Stimulated activated CD4-positive, alpha-beta T cell treated with anti-CD3 and anti-CD28 coated beads, TNF-alpha, amount 100 ng/mL, for 1 hour (primary cell): ENCODE data around the gene TRIM2.

Source experiments
- DNase-seq, 3 donors: peaks; one replicate each; pipeline ENCODE4 v3.0.0-alpha.2; 2020; ENCODE audit warnings: low read depth in 3 of 3, low spot score in 1 of 3

TRIM2 gene

DNA sequence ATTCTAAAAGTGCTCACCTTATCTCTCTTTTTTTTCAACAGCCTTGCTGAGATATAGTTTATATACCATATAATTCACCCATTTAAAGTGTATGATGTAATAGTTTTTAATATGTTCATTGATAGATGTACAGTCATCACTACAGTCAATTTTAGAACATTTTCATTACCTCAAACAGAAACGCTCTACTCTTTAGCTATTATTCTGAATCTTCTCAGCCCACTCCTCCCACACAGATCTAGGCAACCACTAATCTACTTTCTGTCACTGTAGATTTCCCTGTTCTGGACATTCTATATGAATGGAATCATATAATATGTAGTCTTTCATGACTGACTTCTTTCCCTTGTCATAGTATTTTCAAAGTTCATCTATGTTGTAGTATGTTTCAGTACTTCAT lies 162.8 kb downstream of the TRIM2 start:
- no peak for DNase-seq

DNA sequence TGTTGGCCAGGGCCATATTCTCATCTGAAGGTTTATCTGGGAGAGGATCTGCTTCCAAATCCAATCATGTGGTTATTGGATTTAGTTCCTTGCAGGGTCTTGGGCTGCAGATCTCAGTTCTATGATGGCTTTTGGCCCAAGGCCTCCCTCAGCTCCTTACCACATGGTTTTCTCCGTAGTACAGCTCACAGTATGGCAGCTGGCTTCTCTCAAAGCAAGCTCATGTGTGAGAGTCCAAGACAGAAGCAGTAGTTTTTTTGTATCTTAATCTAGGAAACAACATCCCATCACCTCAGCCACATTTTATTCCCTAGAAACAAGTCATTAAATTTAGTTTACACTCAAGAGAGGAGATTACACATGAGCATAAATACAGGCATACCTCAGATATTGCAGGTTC lies 164.8 kb downstream of the TRIM2 start:
- no peak for DNase-seq

DNA sequence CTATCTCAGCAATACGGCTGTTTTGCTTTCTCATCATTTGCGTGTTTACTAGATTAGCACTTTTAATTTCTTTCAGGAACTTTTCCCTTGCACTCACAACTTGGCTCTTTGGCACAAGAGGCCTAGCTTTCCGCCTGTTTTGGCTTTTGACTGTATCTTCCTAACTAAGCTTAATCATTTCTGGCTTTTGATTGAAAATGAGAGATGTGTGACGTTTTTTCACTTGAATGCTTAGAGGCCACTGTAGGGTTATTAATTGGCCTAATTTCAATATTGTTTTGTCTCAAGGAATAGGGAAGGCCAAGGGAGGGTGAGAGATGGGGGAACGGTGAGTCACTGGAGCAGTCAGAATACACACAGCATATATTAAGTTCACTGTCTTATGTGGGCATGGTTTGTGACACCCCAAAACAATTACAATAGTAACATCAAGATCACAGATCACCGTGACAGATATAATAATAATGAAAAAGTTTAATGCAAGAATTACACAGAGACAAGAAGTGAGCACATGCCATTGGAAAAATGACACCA lies 167.5 kb downstream of the TRIM2 start:
- no peak for DNase-seq

DNA sequence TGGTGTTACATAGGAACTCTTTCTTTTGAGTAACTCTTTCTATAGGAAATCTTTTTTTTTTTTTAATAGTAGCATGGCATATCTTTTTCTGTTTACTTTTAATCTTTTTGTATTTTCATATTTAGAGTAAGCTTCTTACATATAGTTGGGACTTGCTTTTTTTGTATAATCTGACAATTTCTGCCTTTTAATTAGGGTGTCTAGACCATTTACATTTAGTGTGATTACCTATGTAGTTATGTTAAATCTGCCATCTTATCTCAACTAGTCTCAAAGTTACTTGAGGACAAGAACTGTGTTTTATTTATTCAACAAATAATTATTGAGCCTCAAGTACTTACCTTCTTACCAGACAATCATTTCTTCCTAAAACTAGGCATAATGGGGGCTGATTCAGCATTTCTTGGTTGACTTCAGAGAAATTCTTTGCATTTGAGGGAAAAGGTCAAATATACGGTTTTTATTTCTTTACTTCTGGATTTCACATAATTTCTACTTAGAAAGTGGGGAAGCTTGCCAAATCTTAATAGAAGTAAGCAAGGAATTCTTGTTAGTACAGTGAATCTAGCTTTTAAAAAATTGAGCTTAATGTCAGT lies 168.8 kb downstream of the TRIM2 start:
- no peak for DNase-seq

DNA sequence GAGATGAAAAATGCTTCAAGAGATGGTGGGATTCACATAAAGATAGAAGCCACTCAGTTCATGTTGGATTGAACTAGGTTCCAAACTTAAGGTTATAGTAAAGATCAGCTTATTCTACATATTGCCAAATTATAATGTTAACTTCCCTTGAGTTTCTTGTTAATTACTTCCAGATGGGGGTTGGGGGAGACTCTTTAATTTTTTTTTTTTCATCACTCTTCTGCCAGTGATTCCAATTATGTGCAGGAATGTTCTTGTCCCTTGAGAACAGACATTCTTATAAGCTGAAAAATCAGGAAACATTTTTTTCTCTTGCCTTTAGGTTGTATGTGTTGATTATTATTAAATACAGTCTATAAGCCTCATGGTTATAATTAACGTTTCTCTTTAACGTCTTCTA lies 170.2 kb downstream of the TRIM2 start:
- DNase-seq = no peak

DNA sequence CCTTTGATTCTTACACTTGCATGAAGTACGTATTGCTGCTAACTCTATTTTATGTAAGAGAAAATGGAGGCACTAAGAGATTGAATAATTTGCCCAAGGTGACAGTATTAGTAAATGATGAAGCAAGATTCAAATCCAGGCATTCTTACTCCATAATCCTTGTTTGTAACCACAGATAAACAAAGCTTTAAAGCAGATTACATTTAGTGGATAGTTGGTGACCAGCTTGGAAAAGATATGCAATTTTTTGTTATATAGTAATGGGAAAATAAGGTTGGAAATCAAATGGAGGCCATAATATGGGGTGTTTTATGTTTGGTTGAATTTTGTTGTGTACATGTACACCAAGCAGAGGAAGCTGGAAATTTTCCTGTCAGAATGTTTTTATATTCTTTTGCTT lies 171.1 kb downstream of the TRIM2 start:
- no peak for DNase-seq

DNA sequence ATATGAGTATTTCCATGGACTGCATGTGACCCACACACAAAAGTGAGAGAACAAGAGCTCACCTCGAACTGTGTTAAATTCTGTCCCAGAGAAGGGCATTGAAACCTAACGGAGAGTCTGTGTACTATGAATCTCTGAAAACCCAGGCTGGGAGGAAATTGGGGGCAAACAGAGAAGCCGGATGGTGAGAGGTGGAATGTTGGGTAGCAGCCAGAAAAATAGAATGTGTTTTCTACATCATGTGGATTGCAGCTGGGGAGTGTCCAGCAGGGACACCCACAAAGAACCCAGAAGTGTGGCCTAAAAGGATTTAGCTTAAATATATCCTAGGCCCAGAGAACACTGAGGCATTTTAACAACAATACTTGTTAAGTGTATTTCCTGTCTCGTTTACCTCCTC lies 178.9 kb downstream of the TRIM2 start:
- DNase-seq = no peak

DNA sequence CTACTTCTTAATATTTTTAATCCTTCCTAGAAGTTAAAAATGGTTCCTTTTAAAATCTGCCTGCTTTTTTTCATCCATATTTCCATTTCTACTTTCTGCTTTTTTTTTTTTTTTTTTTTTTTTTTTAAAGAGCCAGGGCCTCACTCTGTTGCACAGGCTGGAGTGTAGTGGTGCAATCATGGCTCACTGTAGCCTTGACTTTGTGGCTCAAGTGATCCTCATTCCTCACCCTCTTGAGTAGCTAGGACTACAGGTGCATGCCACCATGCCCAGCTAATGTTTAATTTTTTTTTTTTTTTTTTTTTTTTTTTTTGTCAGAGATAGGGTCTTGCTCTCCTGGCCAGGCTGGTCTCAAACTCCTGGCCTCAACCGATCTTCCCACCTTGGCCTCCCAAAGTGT lies 179.9 kb downstream of the TRIM2 start:
- DNase-seq = no peak

DNA sequence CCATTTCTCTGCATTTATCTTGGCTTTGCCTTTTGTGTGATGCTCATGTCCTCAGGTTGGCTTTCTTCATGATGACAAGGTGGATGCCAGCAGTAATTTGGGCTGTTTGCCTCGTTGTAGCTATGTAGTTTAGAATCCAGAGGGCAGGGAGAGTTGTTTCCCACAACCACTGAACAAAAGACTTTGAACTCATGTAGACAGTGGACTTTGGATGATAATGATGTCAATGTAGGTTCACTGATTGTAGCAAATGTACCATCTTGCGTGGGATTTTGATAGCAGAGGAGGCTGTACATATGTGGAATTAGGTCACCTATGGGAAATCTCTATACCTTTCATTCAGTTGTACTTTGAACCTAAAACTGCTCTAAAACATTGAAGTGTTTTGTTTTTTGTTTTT lies 181.5 kb downstream of the TRIM2 start:
- DNase-seq = no peak

DNA sequence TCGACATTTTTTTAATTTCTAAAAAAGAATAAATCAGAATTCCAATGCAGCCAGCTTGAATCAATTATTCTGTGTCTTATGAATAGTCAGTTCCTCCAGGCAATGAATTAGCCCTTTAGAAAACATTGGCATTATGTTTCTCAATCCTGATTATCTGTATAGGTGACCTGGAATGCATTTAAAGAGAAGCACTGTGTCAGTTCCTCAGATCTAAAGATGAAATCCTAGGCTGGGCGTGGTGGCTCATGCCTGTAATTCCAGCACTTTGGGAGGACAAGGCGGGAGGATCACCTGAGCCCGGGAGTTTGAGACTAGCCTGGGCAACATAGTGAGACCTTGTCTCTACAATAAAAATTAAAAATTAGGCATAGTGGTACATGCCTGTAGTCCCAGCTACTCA lies 183.7 kb downstream of the TRIM2 start:
- no peak for DNase-seq
